K562 (cell line): ENCODE measurements around the gene BRD3. TPM values are rescaled to one million over a fixed set of nuclear protein-coding genes. Genes with fewer than 3 reads are reported as not detected.

Experiments
- DMBX1 ChIP-seq: fragments of 250-450 bp; sonication (Bioruptor Pico); IDR thresholded peaks from 2 replicates; pipeline ENCODE4 v1.8.0; 2022; ENCODE audit warnings: inconsistent platforms, mild to moderate bottlenecking, moderate library complexity, borderline replicate concordance
- FUS ChIP-seq: fragments of 200-400 bp; formaldehyde crosslinking; optimal IDR thresholded peaks from 2 replicates; pipeline ENCODE3; 2017; ENCODE audit warnings: low read depth, low read length
- JUN ChIP-seq, 2 experiments: sonication (generic) in 1 of 2; formaldehyde crosslinking in 1 of 2; IDR thresholded peaks; 2 replicates each; pipeline versions ENCODE4 v1.6.1 to v1.8.0; 2012 to 2022; ENCODE audit warnings: borderline replicate concordance in 2 of 2, mild to moderate bottlenecking in 2 of 2, improper control_type of control experiment in 1 of 2, low read depth in 1 of 2, low read length in 1 of 2, missing genetic modification reagents in 1 of 2
- KDM5B ChIP-seq: fragments of 200-600 bp; sonication (generic); IDR thresholded peaks from 2 replicates; pipeline ENCODE4 v1.6.1; 2012; ENCODE audit warnings: low read depth, mild to moderate bottlenecking, moderate library complexity, low read length, control low read depth, inconsistent platforms; ENCODE audit not compliant: insufficient replicate concordance
- POLR2A ChIP-seq: fragments of 450-650 bp; conservative IDR thresholded peaks from 2 replicates; pipeline ENCODE4 v1.6.1; 2016
- RAD51 ChIP-seq: fragments of 450-650 bp; IDR thresholded peaks from 2 replicates; pipeline ENCODE4 v1.7.1; 2016; ENCODE audit warnings: low read depth, mild to moderate bottlenecking, borderline replicate concordance
- SAFB ChIP-seq: fragments of 200-400 bp; formaldehyde crosslinking; IDR thresholded peaks from 2 replicates; pipeline ENCODE4 v1.6.1; 2017; ENCODE audit warnings: low read depth, low read length, borderline replicate concordance
- TAF15 ChIP-seq: fragments of 200-400 bp; formaldehyde crosslinking; IDR thresholded peaks from 2 replicates; pipeline ENCODE4 v1.6.1; 2017; ENCODE audit warnings: mild to moderate bottlenecking, low read depth, low read length, moderate library complexity
- ZBTB11 ChIP-seq, 3 experiments: fragments of 200-800 bp in 1 of 3; fragments of 250-450 bp in 1 of 3; fragments of 450-650 bp in 1 of 3; sonication (Bioruptor Pico) in 1 of 3; sonication (Bioruptor generic) in 1 of 3; formaldehyde crosslinking in 1 of 3; IDR thresholded peaks; 2 replicates each; pipeline versions ENCODE4 v1.6.1 to v1.8.0; 2016 to 2022; ENCODE audit warnings: mild to moderate bottlenecking in 2 of 3, missing genetic modification characterization in 2 of 3, missing compliant biosample characterization in 1 of 3, moderate library complexity in 1 of 3
- ZNF197 ChIP-seq: fragments of 200-800 bp; sonication (Bioruptor generic); IDR thresholded peaks from 2 replicates; pipeline ENCODE4 v1.6.1; 2016; ENCODE audit warnings: low read depth, missing genetic modification characterization, missing compliant biosample characterization
- ZNF518B ChIP-seq: fragments of 250-450 bp; sonication (Bioruptor Pico); IDR thresholded peaks from 2 replicates; pipeline ENCODE4 v1.5.0; 2021; ENCODE audit warnings: mild to moderate bottlenecking, moderate library complexity
- polyA plus RNA-seq, 8 experiments: library from polyadenylated mRNA; depleted of rRNA in 4 of 8; stranded (reverse) in 5 of 8; unstranded in 3 of 8; fragments of >200 nt; fragmentation: Nextera tagmentation in 2 of 8; fragmentation: Illumina TruSeq in 1 of 8; extraction: Ambion mirVana in 2 of 8; extraction: Trizol in 1 of 8; gene quantifications; 2 replicates each; pipeline versions ENCODE4 v1.2.1 to v1.2.3, GENCODE V29; 2011 to 2014; ENCODE audit warnings: inconsistent platforms in 1 of 8, missing spikeins in 1 of 8
- total RNA-seq, 7 experiments: library from RNA; depleted of rRNA in 6 of 7; stranded (reverse); fragments of >200 nt in 6 of 7; fragmentation: Illumina TruSeq in 2 of 7; extraction: Trizol in 2 of 7; gene quantifications; 2 replicates each; pipeline versions ENCODE4 v1.2.1 to v1.2.3, GENCODE V29; 2011 to 2021; ENCODE audit warnings: low replicate concordance in 1 of 7
- TF ChIP-seq, protein P1 (sequence below): fragments of 450-650 bp; IDR thresholded peaks from 2 replicates; pipeline ENCODE4 v1.6.1; 2018; ENCODE audit not compliant: partially characterized antibody
- TF ChIP-seq, protein P2 (sequence below), 2 experiments: fragments of 450-650 bp in 1 of 2; sonication (generic) in 1 of 2; formaldehyde crosslinking; conservative IDR thresholded peaks; 2 replicates each; pipeline versions ENCODE4 v1.4.0 to v1.8.1; 2020 to 2022; ENCODE audit warnings: mild to moderate bottlenecking in 1 of 2, missing genetic modification reagents in 1 of 2

BRD3 gene
- total and polyA plus RNA-seq, 9 of the 15 experiments (the other 6 are each of a cell fraction or from before 2014, with no cell fraction given), result 0.82 to 37.1 (median 4.2) TPM

DNA sequence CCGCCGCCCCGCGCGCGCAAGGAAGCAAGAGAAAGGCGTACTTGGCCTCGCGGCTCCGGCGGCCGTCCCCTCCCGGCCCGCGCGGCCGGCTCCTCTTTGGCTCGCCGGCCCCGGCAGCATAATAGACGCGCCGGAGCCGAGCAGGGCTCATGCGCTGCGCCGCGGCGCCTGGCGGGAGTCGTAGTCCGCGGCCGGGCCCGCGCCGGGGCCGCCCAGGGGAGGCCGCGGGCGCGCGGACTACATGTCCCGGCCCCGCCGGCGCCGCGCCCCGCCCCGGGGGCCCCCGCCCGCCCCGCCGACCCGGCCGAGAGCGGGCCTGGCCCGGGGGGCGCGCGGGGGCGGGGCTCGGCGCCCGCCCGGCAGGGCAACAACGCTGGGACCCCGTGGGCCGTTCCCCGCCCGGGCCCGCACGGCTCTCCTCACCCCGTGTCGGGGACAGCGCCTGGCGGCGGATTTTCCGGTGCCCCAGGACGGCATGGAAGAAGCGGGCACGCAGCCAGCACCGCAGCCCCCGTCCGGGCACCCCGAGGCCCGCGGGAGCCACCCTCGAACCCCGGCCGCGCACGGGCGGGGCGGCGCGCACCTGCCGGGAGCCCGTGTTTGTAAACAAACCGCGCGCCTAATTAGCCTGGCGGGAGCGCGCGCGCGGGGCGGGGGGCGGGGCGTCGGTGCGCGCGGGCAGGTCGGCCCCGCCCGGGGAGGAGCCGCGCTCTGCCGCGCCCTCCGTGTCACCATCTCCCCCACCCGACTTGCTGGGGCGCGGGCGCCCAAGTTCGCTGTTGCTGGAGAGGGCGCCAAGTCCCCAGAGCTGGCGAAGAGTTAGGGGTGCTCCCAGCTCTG, at the start of gene BRD3 (continued):
- TF ChIP-seq, protein P1, sequence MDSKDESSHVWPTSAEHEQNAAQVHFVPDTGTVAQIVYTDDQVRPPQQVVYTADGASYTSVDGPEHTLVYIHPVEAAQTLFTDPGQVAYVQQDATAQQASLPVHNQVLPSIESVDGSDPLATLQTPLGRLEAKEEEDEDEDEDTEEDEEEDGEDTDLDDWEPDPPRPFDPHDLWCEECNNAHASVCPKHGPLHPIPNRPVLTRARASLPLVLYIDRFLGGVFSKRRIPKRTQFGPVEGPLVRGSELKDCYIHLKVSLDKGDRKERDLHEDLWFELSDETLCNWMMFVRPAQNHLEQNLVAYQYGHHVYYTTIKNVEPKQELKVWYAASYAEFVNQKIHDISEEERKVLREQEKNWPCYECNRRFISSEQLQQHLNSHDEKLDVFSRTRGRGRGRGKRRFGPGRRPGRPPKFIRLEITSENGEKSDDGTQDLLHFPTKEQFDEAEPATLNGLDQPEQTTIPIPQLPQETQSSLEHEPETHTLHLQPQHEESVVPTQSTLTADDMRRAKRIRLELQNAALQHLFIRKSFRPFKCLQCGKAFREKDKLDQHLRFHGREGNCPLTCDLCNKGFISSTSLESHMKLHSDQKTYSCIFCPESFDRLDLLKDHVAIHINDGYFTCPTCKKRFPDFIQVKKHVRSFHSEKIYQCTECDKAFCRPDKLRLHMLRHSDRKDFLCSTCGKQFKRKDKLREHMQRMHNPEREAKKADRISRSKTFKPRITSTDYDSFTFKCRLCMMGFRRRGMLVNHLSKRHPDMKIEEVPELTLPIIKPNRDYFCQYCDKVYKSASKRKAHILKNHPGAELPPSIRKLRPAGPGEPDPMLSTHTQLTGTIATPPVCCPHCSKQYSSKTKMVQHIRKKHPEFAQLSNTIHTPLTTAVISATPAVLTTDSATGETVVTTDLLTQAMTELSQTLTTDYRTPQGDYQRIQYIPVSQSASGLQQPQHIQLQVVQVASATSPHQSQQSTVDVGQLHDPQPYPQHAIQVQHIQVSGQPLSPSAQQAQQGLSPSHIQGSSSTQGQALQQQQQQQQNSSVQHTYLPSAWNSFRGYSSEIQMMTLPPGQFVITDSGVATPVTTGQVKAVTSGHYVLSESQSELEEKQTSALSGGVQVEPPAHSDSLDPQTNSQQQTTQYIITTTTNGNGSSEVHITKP, result no peak
- no peak for TF ChIP-seq ZNF518B
- TF ChIP-seq ZBTB11 (CRISPR knock-in tag; IDR thresholded peaks at IDR 0.05), result peak in 1 of 3 experiments; percentile 86; a peak in 2 of 6 replicates
- TF ChIP-seq DMBX1 (CRISPR knock-in tag), result no peak
- TF ChIP-seq TAF15, result no peak
- TF ChIP-seq FUS, result no peak
- TF ChIP-seq JUN (IDR thresholded peaks at IDR 0.05; ENCODE audit: borderline replicate concordance, low read depth, low read length), result no peak
- TF ChIP-seq JUN (CRISPR knock-in tag; IDR thresholded peaks at IDR 0.05; ENCODE audit: borderline replicate concordance), result no peak
- TF ChIP-seq SAFB, result no peak
- TF ChIP-seq KDM5B, result no peak
- TF ChIP-seq RAD51, result no peak
- TF ChIP-seq, protein P2, sequence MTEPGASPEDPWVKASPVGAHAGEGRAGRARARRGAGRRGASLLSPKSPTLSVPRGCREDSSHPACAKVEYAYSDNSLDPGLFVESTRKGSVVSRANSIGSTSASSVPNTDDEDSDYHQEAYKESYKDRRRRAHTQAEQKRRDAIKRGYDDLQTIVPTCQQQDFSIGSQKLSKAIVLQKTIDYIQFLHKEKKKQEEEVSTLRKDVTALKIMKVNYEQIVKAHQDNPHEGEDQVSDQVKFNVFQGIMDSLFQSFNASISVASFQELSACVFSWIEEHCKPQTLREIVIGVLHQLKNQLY (CRISPR knock-in tag; conservative IDR thresholded peaks at IDR 0.05), result no peak
- TF ChIP-seq POLR2A, result no peak
- TF ChIP-seq ZNF197 (CRISPR knock-in tag), result peak; percentile 87
